Karpas-422 (cell line): ENCODE measurements around the gene DGKB. TPM values are rescaled to one million over a fixed set of nuclear protein-coding genes. Genes with fewer than 3 reads are reported as not detected.

Source experiments
- DNase-seq: peaks from one replicate; pipeline ENCODE4 v3.0.0-alpha.2; 2015
- H2AFZ ChIP-seq: fragments of 200-600 bp; sonication (generic); 2 replicates; pipeline ENCODE4 v1.6.1; 2014; ENCODE audit warnings: antibody characterized with exemption, low read length, mixed read lengths
- H3K27ac ChIP-seq: fragments of 200-600 bp; sonication (generic); 2 replicates; pipeline ENCODE4 v1.5.1; 2014; ENCODE audit warnings: mild to moderate bottlenecking, low read length, moderate library complexity
- H3K27me3 ChIP-seq: fragments of 200-600 bp; sonication (generic); 2 replicates; pipeline ENCODE4 v1.6.1; 2014; ENCODE audit warnings: low read length, mixed read lengths
- H3K36me3 ChIP-seq: fragments of 200-600 bp; sonication (generic); 2 replicates; pipeline ENCODE4 v1.6.1; 2014; ENCODE audit warnings: low read length, mixed read lengths; ENCODE audit not compliant: insufficient read depth
- H3K4me1 ChIP-seq: fragments of 200-600 bp; sonication (generic); 2 replicates; pipeline ENCODE4 v1.6.1; 2014; ENCODE audit warnings: mild to moderate bottlenecking, low read length, mixed read lengths
- H3K4me2 ChIP-seq: fragments of 200-600 bp; sonication (generic); 2 replicates; pipeline ENCODE4 v1.6.1; 2014; ENCODE audit warnings: low read length, low read depth, mild to moderate bottlenecking; ENCODE audit not compliant: poor library complexity, severe bottlenecking
- H3K4me3 ChIP-seq: fragments of 200-600 bp; sonication (generic); 2 replicates; pipeline ENCODE4 v1.5.1; 2014; ENCODE audit warnings: mild to moderate bottlenecking, antibody characterized with exemption, low read length, mixed read lengths
- H3K79me2 ChIP-seq: fragments of 200-600 bp; sonication (generic); 2 replicates; pipeline ENCODE4 v1.6.1; 2014; ENCODE audit warnings: mild to moderate bottlenecking, low read length, mixed read lengths
- H3K9ac ChIP-seq: fragments of 200-600 bp; sonication (generic); 2 replicates; pipeline ENCODE4 v1.6.0; 2014; ENCODE audit warnings: low read length
- H3K9me2 ChIP-seq: fragments of 200-600 bp; sonication (generic), shearing (Covaris generic); replicated peaks from 2 replicates; pipeline ENCODE4 v1.6.0; 2014; ENCODE audit warnings: mild to moderate bottlenecking, low read length, moderate library complexity; ENCODE audit not compliant: insufficient read depth
- H3K9me3 ChIP-seq: fragments of 300-700, 200-600 bp; sonication (generic); 2 replicates; pipeline ENCODE4 v1.6.1; 2014; ENCODE audit warnings: low read length, mixed read lengths
- H4K20me1 ChIP-seq: fragments of 200-600 bp; sonication (generic); 2 replicates; pipeline ENCODE4 v1.6.1; 2014; ENCODE audit warnings: mild to moderate bottlenecking, antibody characterized with exemption, low read length, low read depth; ENCODE audit not compliant: insufficient read depth
- total RNA-seq: library from RNA; depleted of rRNA; stranded (reverse); fragments of >200 nt; shearing (Covaris generic); gene quantifications from 2 replicates; pipeline ENCODE4 v1.2.3, GENCODE V29; 2014; ENCODE audit warnings: low replicate concordance

Gene DGKB
- total RNA-seq, 1 experiment from 2014 or later, result not detected

DNA sequence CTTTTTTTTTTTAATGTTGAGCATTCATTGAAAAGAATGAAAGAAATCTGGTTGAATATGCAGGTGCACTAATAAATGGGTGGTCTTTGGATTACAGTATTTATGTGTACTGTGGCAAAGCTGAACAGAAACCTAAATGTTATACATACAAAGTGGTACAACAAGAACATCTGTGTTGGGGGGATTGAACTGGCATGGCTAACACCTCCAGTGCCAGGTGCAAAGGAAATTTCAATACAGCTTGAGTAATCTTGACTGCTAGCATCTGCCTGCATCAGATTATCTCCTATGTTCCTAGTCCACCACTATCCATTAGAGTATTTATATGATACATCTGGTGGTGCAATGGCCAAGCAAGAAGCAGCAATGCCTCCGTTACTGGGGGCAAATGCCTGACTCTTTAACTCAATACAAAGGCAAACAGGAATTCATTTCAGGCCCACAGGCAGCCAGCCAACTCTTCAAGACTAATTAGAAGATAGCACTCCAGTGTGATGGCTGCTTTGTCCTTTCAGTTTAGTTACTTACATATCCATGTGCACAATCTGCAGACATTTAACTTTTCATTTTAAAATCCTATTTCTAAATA, 692.6 kb downstream of the DGKB start:
- H3K9me3 ChIP-seq, result no peaks in the 10 kb centered on the region
- no peak overlapping the region for H3K9ac ChIP-seq
- H3K4me1 ChIP-seq, result no peaks in the 10 kb centered on the region
- no peaks in the 10 kb centered on the region for H3K9me2 ChIP-seq
- no peak for DNase-seq
- no peaks in the 10 kb centered on the region for H3K36me3 ChIP-seq
- H2AFZ ChIP-seq, result no peak overlapping the region
- H3K27ac ChIP-seq, result no peak overlapping the region
- H3K27me3 ChIP-seq, result no peaks in the 10 kb centered on the region
- no peaks in the 10 kb centered on the region for H3K79me2 ChIP-seq
- H3K4me2 ChIP-seq, result no peak overlapping the region
- H3K4me3 ChIP-seq, result no peak overlapping the region
- no peaks in the 10 kb centered on the region for H4K20me1 ChIP-seq

DNA sequence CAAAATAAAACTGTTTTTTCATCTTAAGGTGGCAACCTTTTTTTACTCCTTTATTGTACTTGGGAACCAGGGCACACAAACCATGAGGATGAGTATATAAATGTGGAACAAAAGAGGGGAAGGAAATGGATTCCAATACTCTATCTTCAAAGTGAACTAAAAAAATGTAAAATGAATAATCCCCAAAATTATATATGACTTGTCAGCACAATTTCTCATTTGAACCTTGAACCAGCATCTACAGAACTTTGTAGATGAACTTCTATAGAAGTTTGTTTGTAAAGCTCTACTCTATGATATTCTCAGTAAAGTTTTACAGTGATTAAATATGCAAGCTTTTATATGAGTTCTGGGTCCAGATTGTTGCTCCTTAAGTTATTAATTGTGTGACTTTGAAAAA, 694.8 kb downstream of the DGKB start:
- H3K9me3 ChIP-seq, result no peaks in the 10 kb centered on the region
- no peaks in the 10 kb centered on the region for H3K4me1 ChIP-seq
- H3K27me3 ChIP-seq, result no peaks in the 10 kb centered on the region; the same call in 1 of the 2 replicates
- H3K9me2 ChIP-seq, result no peaks in the 10 kb centered on the region
- DNase-seq, result no peak
- no peak overlapping the region for H3K4me3 ChIP-seq
- no peaks in the 10 kb centered on the region for H3K79me2 ChIP-seq
- no peak overlapping the region for H3K9ac ChIP-seq
- no peaks in the 10 kb centered on the region for H4K20me1 ChIP-seq
- H3K4me2 ChIP-seq, result no peak overlapping the region
- no peak overlapping the region for H3K27ac ChIP-seq
- H3K36me3 ChIP-seq, result no peaks in the 10 kb centered on the region
- H2AFZ ChIP-seq, result no peak overlapping the region

DNA sequence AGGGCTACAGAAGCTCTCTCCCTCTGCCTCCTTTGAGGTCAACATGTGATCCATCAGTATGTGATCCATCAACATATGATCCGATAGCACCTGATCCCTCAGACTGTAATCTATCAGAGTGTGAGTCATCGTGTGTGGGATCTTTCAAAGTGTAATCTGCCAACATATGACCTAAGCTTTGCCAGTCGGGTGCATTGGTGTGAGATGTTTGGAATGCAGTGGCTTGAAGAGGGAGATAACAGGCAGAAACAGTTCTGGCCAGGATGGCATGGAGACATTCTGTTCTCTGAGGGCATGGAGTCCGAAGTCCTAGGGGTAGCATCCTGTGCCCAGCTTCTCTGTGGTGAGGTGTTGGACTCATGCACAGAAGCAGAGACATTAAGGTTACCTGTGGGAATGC, 695.4 kb downstream of the DGKB start:
- H3K79me2 ChIP-seq, result no peaks in the 10 kb centered on the region
- H3K4me3 ChIP-seq, result no peak overlapping the region
- no peaks in the 10 kb centered on the region for H3K4me1 ChIP-seq
- no peaks in the 10 kb centered on the region for H3K9me3 ChIP-seq
- H3K9ac ChIP-seq, result no peak overlapping the region
- H2AFZ ChIP-seq, result no peak overlapping the region
- no peak overlapping the region for H3K4me2 ChIP-seq
- DNase-seq, result no peak
- H3K27ac ChIP-seq, result no peak overlapping the region
- no peaks in the 10 kb centered on the region; the same call in 1 of the 2 replicates for H3K27me3 ChIP-seq
- H3K9me2 ChIP-seq, result no peaks in the 10 kb centered on the region
- no peaks in the 10 kb centered on the region for H4K20me1 ChIP-seq
- H3K36me3 ChIP-seq, result no peaks in the 10 kb centered on the region

DNA sequence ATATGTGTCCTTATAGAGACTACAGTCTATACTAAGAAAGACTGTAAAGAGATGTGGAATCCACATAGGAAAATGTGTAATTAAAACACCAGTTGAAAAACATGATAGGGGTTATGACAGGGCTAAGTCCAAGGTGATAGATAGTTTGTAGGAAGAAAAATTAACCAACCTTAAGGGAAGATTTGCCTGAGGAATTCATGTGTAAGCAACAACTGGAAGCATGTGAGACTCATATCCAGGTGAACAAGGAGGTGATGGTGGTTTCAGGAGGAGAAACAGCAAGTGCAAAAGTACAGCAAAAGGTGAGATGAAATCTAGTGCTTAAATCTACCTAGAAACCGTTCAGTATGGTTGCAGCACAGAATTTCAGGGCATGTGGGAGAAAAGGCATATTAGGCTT, 696.4 kb downstream of the DGKB start:
- no peaks in the 10 kb centered on the region for H3K9me3 ChIP-seq
- no peaks in the 10 kb centered on the region for H3K36me3 ChIP-seq
- H3K79me2 ChIP-seq, result no peaks in the 10 kb centered on the region
- no peaks in the 10 kb centered on the region for H4K20me1 ChIP-seq
- no peak for DNase-seq
- no peak overlapping the region for H3K27ac ChIP-seq
- H3K4me1 ChIP-seq, result no peaks in the 10 kb centered on the region
- H3K4me2 ChIP-seq, result no peak overlapping the region
- no peaks in the 10 kb centered on the region; the same call in 1 of the 2 replicates for H3K27me3 ChIP-seq
- H3K9ac ChIP-seq, result no peak overlapping the region
- H3K9me2 ChIP-seq, result no peaks in the 10 kb centered on the region
- H2AFZ ChIP-seq, result no peak overlapping the region
- no peak overlapping the region for H3K4me3 ChIP-seq

DNA sequence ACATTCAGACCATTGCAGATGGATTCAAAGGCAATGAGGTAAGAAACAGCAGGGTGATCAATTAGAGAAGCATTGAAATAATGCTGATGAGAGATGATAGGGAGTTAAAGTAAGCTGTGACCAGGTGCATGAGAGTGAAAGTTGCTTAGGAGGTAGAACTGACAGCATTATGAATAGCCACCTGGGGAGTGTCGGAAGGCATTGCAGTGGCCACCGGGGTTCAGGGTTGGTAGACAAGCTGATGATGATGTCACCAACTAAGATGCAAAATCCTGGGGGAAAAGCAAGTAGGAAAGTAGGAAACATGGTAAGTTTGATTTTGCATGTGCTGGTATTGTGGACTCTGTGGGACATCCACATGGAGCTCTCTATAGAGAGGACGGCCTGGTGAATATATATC, 701.2 kb downstream of the DGKB start:
- no peak overlapping the region for H3K27ac ChIP-seq
- no peaks in the 10 kb centered on the region for H4K20me1 ChIP-seq
- H3K36me3 ChIP-seq, result no peaks in the 10 kb centered on the region
- no peak for DNase-seq
- H3K9ac ChIP-seq, result no peak overlapping the region
- H3K27me3 ChIP-seq, result no peaks in the 10 kb centered on the region; the same call in 1 of the 2 replicates
- H3K9me2 ChIP-seq, result no peaks in the 10 kb centered on the region
- no peaks in the 10 kb centered on the region for H3K9me3 ChIP-seq
- H3K4me2 ChIP-seq, result no peak overlapping the region
- H3K4me3 ChIP-seq, result no peak overlapping the region
- no peaks in the 10 kb centered on the region for H3K79me2 ChIP-seq
- H2AFZ ChIP-seq, result no peak overlapping the region
- no peaks in the 10 kb centered on the region for H3K4me1 ChIP-seq

DNA sequence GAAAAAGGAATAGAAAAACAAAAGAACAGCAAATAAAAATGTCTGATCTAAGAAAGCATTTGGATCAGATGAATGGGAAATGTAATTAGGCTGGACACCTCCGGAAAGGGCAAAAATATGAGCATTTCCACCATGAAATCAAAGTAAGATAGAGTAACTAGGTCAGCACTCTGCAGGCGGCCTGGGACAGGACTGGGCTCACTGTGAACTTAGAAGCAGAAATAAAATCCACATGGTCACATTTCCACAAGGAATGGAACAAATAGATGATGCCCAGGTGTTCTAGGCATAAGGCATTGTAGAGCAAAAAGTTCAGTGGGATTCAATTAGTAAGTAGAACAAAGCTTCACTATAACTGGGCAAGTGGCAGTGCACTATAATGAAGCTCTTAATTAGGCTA, 703.2 kb downstream of the DGKB start:
- H3K9ac ChIP-seq, result no peak overlapping the region
- no peaks in the 10 kb centered on the region for H3K4me1 ChIP-seq
- H3K79me2 ChIP-seq, result no peaks in the 10 kb centered on the region
- no peak overlapping the region for H2AFZ ChIP-seq
- no peaks in the 10 kb centered on the region for H3K36me3 ChIP-seq
- DNase-seq, result no peak
- H3K9me2 ChIP-seq, result no peaks in the 10 kb centered on the region
- H3K4me2 ChIP-seq, result no peak overlapping the region
- no peaks in the 10 kb centered on the region for H3K9me3 ChIP-seq
- H3K4me3 ChIP-seq, result no peak overlapping the region
- no peaks in the 10 kb centered on the region; the same call in 1 of the 2 replicates for H3K27me3 ChIP-seq
- no peak overlapping the region for H3K27ac ChIP-seq
- no peaks in the 10 kb centered on the region for H4K20me1 ChIP-seq

DNA sequence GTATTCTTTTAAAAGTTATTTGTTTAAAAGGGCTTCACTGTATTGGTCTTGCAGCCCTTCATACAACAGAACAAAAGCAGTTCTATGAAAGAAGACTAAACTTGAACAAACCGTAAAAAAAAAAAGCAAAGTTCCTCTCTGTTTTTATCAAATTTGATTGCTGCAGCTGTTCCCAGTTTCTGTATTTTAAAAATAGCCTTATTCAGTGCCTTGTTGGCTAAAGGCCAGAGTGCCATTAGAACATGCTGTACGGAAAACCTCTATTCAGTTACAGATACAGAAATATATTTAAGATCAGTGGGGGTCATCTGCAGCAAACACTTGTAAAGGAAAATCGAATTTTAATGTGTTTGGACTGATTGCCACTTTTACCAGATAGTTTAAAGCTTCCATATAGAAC, 705.3 kb downstream of the DGKB start:
- H3K9me2 ChIP-seq, result no peaks in the 10 kb centered on the region
- H3K4me1 ChIP-seq, result no peaks in the 10 kb centered on the region
- no peaks in the 10 kb centered on the region for H3K79me2 ChIP-seq
- no peaks in the 10 kb centered on the region for H3K9me3 ChIP-seq
- no peaks in the 10 kb centered on the region for H4K20me1 ChIP-seq
- no peaks in the 10 kb centered on the region for H3K27me3 ChIP-seq
- no peak overlapping the region for H3K9ac ChIP-seq
- no peak overlapping the region for H2AFZ ChIP-seq
- no peak overlapping the region for H3K27ac ChIP-seq
- DNase-seq, result no peak
- H3K36me3 ChIP-seq, result no peaks in the 10 kb centered on the region
- no peak overlapping the region for H3K4me2 ChIP-seq
- no peak overlapping the region for H3K4me3 ChIP-seq

DNA sequence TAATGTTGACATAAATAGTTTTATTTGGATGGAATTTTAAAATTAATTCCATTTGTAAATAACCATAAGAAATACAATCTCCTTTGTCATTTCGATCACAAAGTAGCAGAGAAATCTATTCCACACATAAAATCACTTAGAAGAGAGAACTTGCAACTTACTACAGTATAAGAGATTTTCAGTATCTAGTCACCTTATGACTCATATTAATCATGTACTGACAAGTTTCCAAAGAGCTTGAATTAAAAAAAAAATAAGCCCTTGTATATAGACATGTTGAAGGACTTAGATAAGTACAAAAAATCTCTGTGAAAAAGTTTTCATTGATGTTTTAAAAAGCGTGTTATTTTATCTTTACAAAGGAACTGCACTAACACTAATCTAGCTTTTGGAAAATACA, 706.0 kb downstream of the DGKB start:
- H3K36me3 ChIP-seq, result no peaks in the 10 kb centered on the region

DNA sequence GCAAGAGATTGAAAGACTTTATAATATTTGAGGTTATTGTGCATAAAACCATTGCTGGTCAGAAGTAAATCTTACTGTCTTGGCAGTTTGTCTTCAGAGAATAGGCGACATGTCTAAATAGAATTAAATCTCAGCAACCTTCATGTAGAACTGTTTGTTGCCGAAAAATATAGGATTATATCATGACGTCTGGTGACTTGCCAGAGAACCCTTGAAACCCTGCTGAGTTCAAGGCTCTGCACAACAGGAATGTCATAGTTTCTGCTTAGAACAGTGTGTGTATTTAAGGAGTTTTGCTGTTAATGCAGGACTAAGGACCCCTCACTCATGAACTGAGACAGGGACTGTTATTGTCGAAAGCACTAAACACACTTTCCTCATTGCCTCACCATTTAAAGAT, 706.7 kb downstream of the DGKB start:
- H2AFZ ChIP-seq, result no peak overlapping the region
- DNase-seq, result no peak
- H3K79me2 ChIP-seq, result no peaks in the 10 kb centered on the region
- no peak overlapping the region for H3K9ac ChIP-seq
- H3K27ac ChIP-seq, result no peak overlapping the region
- H3K9me2 ChIP-seq, result no peaks in the 10 kb centered on the region
- no peaks in the 10 kb centered on the region for H3K36me3 ChIP-seq
- no peaks in the 10 kb centered on the region for H4K20me1 ChIP-seq
- no peak overlapping the region for H3K4me3 ChIP-seq
- no peaks in the 10 kb centered on the region for H3K4me1 ChIP-seq
- no peaks in the 10 kb centered on the region for H3K27me3 ChIP-seq
- H3K4me2 ChIP-seq, result no peak overlapping the region
- no peaks in the 10 kb centered on the region for H3K9me3 ChIP-seq

More for the DNA sequence above, 706.0 kb downstream of the DGKB start:
- H3K9ac ChIP-seq, result no peak overlapping the region
- no peaks in the 10 kb centered on the region for H3K4me1 ChIP-seq
- H3K27ac ChIP-seq, result no peak overlapping the region
- H3K27me3 ChIP-seq, result no peaks in the 10 kb centered on the region
- H4K20me1 ChIP-seq, result no peaks in the 10 kb centered on the region
- H3K9me3 ChIP-seq, result no peaks in the 10 kb centered on the region
- no peak overlapping the region for H3K4me3 ChIP-seq
- no peaks in the 10 kb centered on the region for H3K9me2 ChIP-seq
- no peak overlapping the region for H3K4me2 ChIP-seq
- no peak for DNase-seq
- H2AFZ ChIP-seq, result no peak overlapping the region
- no peaks in the 10 kb centered on the region for H3K79me2 ChIP-seq
